Measurements from ENCODE around the gene TAOK3.

DNA sequence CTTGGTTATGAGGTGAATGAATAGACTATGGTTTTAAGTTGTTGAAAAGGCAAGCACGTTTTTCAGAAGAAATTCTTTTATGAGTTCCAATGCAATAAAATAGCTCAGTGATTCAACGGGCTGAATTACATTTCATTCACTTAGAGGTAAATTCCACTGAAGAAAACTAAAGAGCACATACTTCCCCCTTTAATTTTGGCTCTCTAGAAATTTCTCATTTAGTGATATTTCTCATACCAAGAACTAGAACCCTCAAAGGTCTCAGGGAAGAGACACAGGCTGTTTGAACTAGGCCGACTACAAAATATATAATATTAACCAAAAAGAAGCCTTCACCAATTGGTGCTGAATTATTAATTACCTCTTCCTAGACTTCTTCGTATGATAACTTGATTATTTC is 68.6 kb downstream of the TAOK3 start:
- no peak for TF ChIP-seq BACH1 (IDR thresholded peaks at IDR 0.05; ENCODE audit: borderline replicate concordance)
- TF ChIP-seq EZH2 (IDR thresholded peaks at IDR 0.05; ENCODE audit: borderline replicate concordance, control insufficient read depth, low read depth, low read length), result no peak
- TF ChIP-seq NFYB (IDR thresholded peaks at IDR 0.05; ENCODE audit: insufficient read depth, low read depth, low read length), result no peak
- TF ChIP-seq, protein P1, sequence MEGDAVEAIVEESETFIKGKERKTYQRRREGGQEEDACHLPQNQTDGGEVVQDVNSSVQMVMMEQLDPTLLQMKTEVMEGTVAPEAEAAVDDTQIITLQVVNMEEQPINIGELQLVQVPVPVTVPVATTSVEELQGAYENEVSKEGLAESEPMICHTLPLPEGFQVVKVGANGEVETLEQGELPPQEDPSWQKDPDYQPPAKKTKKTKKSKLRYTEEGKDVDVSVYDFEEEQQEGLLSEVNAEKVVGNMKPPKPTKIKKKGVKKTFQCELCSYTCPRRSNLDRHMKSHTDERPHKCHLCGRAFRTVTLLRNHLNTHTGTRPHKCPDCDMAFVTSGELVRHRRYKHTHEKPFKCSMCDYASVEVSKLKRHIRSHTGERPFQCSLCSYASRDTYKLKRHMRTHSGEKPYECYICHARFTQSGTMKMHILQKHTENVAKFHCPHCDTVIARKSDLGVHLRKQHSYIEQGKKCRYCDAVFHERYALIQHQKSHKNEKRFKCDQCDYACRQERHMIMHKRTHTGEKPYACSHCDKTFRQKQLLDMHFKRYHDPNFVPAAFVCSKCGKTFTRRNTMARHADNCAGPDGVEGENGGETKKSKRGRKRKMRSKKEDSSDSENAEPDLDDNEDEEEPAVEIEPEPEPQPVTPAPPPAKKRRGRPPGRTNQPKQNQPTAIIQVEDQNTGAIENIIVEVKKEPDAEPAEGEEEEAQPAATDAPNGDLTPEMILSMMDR (IDR thresholded peaks at IDR 0.05 in 2 of 3, conservative IDR thresholded peaks at IDR 0.05 in 1 of 3; ENCODE audit: control insufficient read depth in 2 of 3, extremely low read depth in 1 of 3, insufficient read depth in 1 of 3, low read depth in 3 of 3, low read length in 3 of 3), result no peak
- TF ChIP-seq ASH2L (IDR thresholded peaks at IDR 0.05; ENCODE audit: borderline replicate concordance, low read depth), result no peak
- TF ChIP-seq, protein P2, sequence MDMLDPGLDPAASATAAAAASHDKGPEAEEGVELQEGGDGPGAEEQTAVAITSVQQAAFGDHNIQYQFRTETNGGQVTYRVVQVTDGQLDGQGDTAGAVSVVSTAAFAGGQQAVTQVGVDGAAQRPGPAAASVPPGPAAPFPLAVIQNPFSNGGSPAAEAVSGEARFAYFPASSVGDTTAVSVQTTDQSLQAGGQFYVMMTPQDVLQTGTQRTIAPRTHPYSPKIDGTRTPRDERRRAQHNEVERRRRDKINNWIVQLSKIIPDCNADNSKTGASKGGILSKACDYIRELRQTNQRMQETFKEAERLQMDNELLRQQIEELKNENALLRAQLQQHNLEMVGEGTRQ (IDR thresholded peaks at IDR 0.05; ENCODE audit: borderline replicate concordance, low read depth, low read length), result no peak
